GM18508 (cell line): ENCODE results near the gene SCARB1.

ENCODE experiments used
- ATAC-seq: cut with Tn5 transposase; IDR thresholded peaks from one replicate; pipeline ENCODE4 v1.9.1; 2021; ENCODE audit warnings: moderate number of reproducible peaks; ENCODE audit not compliant: insufficient read depth, unreplicated experiment

Gene SCARB1

DNA sequence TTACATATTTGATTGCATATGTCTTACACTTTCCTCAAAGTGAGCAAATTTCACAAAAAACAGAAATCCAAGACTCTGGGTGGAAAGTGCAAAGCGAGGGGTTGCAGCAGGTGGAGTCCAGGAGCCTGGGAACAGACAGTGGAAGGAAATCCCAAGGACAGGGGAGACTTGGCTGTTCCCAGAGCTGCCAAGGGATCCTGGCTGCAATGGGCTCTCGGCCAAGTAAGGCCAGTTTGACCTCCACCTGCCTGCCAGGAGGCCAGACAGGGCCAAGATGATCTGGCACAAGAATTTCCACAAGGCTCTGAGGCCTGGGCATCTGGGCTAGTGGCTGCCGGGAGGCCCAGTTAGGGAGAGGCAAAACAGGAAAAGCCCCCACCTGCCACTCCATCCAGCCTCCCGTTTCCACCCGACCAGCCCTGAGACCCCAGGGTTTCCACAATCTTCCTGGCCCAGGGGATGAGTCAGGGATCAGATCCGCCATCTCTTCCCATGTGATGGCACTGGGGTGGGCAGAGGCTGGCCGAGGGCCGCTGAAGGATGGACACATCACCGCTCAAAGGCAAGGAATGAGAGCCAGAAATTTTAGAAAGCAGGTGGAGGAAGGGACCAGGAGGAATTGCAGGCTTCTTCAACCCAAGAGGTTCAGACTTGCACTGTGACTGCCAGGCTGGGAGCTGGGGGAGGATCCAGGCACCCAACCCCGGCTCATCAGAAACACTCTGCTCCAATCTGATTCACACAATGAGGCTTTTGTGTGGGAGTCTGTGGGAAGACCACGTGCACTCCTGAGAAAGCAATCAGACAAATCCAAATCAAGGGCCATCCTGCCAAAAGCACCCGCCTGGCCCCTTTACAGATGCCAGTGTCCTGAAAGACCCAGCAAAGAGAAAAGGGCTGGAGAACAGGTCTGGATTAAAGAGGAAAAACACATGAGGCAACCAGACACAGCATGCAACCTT lies 16.3 kb downstream of the SCARB1 start:
- no peak for ATAC-seq

- no peak for ATAC-seq
These were observed 19.0 kb downstream of the SCARB1 start for GRCh38 chr12:124844411-124845397.

DNA sequence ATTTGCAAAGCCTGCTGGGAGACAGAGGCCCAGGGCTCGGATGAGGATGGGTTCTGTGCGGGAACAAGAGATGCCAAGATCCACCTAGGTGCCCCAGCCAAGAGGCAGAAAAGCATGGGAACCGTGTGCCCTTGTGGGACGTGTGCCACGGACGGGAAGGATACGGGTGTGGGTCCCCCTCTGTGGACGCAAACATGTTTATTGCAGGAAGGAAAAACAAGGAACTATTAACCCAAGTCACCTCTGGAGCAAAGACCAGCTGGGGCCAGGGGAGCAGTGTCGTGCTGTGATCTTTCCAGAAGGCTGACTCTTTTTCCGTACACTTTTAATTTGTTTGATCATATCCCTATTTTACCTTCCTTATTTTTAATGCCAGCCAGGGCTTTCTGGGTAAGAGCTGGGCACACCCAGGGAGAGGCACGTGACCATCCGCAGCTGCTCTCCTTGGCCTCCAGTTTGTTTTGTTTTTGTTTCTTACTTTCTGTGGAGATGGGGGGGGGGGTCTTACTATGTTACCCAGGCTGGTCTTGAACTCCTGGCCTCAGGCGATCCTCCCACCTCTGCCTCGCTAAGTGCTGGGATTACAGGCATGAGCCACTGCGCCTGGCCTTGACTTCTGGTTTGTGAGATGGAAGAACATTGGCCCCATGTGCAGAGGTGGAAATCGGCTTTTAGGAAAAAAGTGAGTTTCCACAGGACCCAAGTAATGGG lies 20.7 kb downstream of the SCARB1 start:
- no peak for ATAC-seq

- no peak for ATAC-seq
These were observed 21.5 kb downstream of the SCARB1 start for GRCh38 chr12:124842073-124842749.

DNA sequence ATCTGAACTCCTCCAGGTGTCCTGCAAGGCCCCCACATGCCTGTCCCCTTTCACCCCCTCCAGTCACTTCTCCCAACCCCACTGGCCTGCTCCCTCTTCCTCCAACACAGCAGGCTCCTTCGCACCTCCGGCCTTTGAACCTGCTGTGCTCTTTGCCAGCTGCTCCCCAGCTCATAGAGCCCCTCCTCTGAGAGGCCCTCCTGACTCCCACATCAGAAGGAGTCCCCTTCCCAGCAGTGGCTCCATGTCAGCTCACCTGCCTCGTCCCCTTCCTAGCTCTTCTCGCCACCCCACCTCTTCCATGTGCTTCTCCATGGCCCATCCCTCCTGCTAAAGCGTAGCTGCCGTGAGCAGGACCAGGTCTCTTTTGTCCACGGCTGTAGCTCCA lies 22.1 kb downstream of the SCARB1 start:
- ATAC-seq, result no peak

DNA sequence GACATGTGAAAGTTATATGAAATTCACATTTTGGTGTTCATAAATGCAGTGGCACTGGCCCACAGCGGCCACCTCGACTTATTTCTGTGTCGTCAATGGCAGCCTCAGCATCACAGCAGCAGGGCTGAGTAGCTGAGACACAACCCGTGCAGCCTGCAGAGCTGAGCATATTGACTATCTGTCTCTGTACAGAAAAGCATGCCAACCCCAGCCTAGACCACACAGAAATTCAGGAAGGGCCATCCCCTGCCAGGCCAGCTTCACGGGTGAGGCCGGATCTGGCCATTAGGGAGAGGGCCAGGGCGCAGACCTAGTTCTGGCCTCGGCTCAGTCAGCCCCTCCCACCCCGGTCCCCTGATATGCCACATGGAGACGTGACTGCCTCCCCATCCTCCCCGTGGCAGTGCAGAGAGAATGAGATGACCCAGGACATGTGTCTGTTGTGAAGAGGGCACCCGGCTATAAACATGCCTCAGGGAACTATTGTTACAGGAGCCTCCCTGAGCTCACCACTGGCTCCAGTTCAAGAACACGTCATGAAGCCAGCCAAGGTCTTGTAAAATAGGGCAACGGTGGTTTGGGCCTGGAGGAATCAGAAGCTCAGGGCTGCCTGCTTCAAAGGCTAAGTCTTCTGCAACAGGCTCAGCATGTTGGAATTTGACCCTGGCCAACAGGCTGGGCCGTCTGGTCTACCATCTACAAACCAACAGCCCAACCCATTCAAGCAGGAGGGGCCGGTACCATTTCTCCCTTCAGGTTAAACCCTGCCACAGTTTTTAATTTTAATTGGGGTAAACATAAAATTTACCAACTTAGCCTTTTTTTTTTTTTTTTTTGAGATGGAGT lies 25.5 kb downstream of the SCARB1 start:
- ATAC-seq, result no peak

DNA sequence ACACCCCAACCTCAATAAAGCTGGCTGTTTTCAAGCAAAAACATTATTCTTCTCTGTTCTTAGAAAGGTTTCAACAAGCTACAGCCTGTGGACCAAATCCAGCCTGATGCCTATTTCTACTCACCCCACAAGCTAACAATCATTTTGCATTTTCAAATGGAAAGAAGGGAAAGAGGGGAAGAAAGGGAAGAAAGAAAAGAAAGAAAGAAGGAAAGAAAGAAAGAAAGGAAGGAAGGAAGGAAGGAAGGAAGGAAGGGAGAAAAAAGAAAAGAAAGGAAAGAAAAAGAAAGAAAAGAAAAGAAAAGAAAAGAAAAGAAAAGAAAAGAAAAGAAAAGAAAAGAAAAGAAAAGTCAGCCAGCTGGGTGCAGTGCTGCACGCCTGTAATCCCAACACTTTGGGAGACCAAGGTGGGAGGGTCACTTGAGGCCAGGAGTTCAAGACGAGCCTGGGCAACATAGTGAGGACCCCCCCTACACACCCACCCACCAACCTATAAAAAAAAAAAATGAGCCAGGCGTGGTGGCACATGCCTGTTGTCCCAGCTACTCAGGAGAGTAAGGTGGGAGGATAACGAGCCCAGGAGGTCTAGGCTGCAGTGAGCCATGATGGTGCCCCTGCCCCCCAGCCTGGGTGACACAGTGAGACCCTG lies 26.3 kb downstream of the SCARB1 start:
- no peak for ATAC-seq

DNA sequence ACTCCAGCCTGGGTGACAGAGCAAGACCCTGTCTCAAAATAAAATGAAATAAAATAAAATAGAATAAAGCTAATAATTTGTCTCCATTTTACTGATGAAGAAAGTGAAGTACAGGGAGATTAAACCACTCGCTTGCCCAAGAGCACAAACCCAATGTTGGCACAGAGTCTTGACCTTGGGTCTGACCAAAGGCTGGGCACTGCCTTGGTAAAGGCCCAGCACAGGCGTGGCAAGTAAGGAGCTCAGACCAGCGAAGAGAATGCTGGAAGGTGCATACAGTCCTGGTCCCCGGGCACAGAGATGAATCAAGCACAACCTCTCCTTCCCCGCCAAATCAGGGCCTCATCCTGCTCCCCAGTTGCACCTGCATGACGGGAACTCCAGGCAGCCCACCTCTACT lies 26.9 kb downstream of the SCARB1 start:
- no peak for ATAC-seq

- ATAC-seq, result no peak
These were observed 27.8 kb downstream of the SCARB1 start for GRCh38 chr12:124835656-124836410.

DNA sequence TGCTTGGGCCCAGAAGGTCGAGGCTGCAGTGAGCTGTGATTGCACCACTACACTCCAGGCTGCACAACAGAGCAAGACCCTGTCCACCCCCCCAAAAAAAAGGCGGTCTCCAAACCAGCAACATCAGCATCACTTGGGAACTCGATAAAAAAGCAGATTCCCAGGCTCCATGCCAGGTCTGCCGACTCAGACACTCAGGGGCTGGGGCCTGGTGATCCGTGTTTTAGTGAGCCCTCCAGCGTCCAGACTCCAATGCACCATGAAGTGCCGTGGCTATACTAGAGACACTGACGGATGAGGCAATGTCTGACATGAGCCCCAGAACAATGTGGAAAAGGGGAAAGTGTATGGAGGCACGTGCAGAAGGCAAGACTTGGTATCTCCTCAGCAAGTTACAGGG lies 28.8 kb downstream of the SCARB1 start:
- no peak for ATAC-seq

GRCh38 chr12:124833693-124834122 lies 30.0 kb downstream of the SCARB1 start:
- no peak for ATAC-seq

- no peak for ATAC-seq
These were observed 30.8 kb downstream of the SCARB1 start for GRCh38 chr12:124832856-124833255.

DNA sequence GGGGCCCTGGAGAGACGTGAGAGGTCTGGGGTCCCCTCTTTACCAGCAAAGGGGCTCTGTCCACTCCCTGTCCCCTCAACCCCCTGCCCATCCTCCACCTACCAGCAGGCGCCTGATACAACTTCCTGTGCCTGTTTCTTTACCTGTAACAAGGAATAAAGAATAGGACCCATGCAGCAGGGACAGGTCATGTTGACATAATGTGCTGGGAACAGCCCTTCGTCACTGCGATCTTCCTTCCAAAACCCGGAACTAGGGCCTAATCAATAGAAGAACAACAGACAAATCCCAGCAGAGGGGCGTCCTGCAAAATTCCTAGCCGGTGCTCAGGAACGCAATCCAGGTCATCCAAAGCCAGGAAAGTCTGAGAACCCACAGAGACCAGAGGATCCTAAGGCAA lies 32.1 kb downstream of the SCARB1 start:
- no peak for ATAC-seq

- ATAC-seq, result no peak
These were observed 33.4 kb downstream of the SCARB1 start for GRCh38 chr12:124830306-124830705.

GRCh38 chr12:124829708-124830304 lies 33.9 kb downstream of the SCARB1 start:
- ATAC-seq, result no peak

DNA sequence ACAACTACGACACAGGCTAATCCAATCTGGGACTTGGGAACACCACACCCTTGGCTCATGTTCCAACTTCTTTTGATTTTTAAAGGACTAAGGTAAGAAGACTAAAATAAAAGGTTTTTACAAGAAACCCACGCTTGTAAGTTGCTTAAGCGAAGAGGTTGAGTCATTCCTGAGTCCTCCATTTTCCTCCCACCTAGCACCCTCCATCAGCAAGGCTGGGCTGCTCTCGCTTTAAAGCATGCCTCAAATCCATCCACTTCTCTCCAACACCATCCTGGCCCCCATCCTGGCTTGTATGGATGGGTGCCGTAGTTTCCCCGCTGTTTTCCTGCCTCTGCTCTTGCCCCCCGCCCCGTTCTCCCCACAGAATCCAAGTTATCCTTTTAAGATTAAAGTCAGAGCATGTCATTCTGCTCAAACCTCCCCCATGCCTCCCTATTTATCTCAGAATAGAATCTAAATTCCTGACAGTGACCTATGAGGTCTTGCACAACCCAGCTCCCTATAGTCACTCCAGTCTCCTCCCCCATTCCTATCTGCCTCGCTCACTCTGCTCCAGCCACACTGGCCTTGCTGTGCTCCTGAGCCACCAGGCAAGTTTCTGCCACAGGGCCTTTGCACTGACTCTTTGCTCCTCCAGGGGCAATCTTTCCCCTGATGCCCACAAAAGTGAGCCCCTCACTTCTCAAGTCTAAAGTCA lies 34.5 kb downstream of the SCARB1 start:
- ATAC-seq, result no peak
